HepG2 (cell line): ENCODE data around the gene IFNAR1. TPM values are rescaled to one million over a fixed set of nuclear protein-coding genes. Genes with fewer than 3 reads are reported as not detected.

Experiments
- ATAC-seq: fragments of 200-7000 bp; cut with Tn5 transposase; 3 replicates; pipeline ENCODE4 v1.9.1; 2020; ENCODE audit warnings: mild to moderate bottlenecking, moderate library complexity
- BruUV-seq: library from RNA; stranded (reverse); fragments of 400-500 nt; replicated peaks from 2 replicates; lab custom pipeline; 2021; lab: Mats Ljungman, UMichigan
- CTCF ChIA-PET: fragments of 300-600 bp; formaldehyde crosslinking; extraction: SDS; loops from one replicate; lab custom pipeline; 2021; ENCODE audit warnings: low total read pairs, inconsistent platforms, low intra/inter-chr PET ratio; lab: Yijun Ruan, JAX
- POLR2A ChIA-PET: fragments of 350-600 bp; sonication (Branson Sonifier 250); formaldehyde crosslinking; loops from one replicate; lab custom pipeline; 2020; ENCODE audit warnings: antibody characterized with exemption, inconsistent platforms; lab: Yijun Ruan, JAX
- DNase-seq: peaks from one replicate; pipeline ENCODE4 v3.0.0-alpha.2; 2015; ENCODE audit warnings: low spot score
- FAIRE-seq: peaks from 3 replicates; lab custom pipeline; 2011; peaks lifted over from hg19 to GRCh38; lab: Jason Lieb, UNC
- H2AFZ ChIP-seq: one replicate; pipeline ENCODE4 v1.6.1; 2011; ENCODE audit warnings: low read length, inconsistent platforms
- H3K27ac ChIP-seq: fragments of 300-600 bp; 3 replicates; pipeline ENCODE4 v1.8.0; 2011; ENCODE audit warnings: mixed run types, mild to moderate bottlenecking, mixed read lengths, low read length, inconsistent platforms; ENCODE audit not compliant: insufficient read depth; ENCODE audit errors: extremely low read length
- H3K27me3 ChIP-seq, 2 experiments: fragments of 200-600 bp in 1 of 2; 2 replicates in 1 of 2; 3 replicates in 1 of 2; pipeline versions ENCODE4 v1.6.0 to v1.8.0; 2011; ENCODE audit warnings: low read length in 2 of 2, mild to moderate bottlenecking in 2 of 2, moderate library complexity in 2 of 2, inconsistent platforms in 1 of 2; ENCODE audit not compliant: insufficient read depth in 2 of 2, control insufficient read depth in 1 of 2
- H3K36me3 ChIP-seq, 2 experiments: fragments of 200-600 bp in 1 of 2; replicated peaks in 1 of 2; 2 replicates in 1 of 2; 3 replicates in 1 of 2; pipeline versions ENCODE4 v1.5.1 to v1.8.0; 2011; ENCODE audit warnings: low read length in 2 of 2, inconsistent platforms in 1 of 2; ENCODE audit not compliant: insufficient read depth in 2 of 2, control insufficient read depth in 1 of 2
- H3K4me1 ChIP-seq: 2 replicates; pipeline ENCODE4 v1.5.1; 2012; ENCODE audit warnings: low read length, inconsistent platforms; ENCODE audit not compliant: insufficient read depth
- H3K4me2 ChIP-seq: 2 replicates; pipeline ENCODE4 v1.6.0; 2011; ENCODE audit warnings: low read depth, low read length, inconsistent platforms
- H3K4me3 ChIP-seq, 3 experiments: fragments of 200-600 bp in 1 of 3; sonication (generic), shearing (Covaris generic) in 1 of 3; replicated peaks in 1 of 3; 2 replicates each; pipeline ENCODE4 v1.5.1; 2011 to 2016; ENCODE audit warnings: low read length in 3 of 3, inconsistent platforms in 2 of 3, low read depth in 2 of 3, mild to moderate bottlenecking in 2 of 3, control low read depth in 1 of 3, mixed read lengths in 1 of 3; ENCODE audit not compliant: insufficient read depth in 1 of 3
- H3K79me2 ChIP-seq: one replicate; pipeline ENCODE4 v1.6.1; 2011; ENCODE audit warnings: low read length, inconsistent platforms; ENCODE audit not compliant: insufficient read depth
- H3K9ac ChIP-seq: 2 replicates; pipeline ENCODE4 v1.6.0; 2011; ENCODE audit warnings: mild to moderate bottlenecking, low read depth, low read length, inconsistent platforms; ENCODE audit not compliant: insufficient read depth
- H3K9me3 ChIP-seq: 2 replicates; pipeline ENCODE4 v1.5.1; 2012; ENCODE audit warnings: mild to moderate bottlenecking, low read length
- H4K20me1 ChIP-seq: 2 replicates; pipeline ENCODE4 v1.6.0; 2011; ENCODE audit warnings: inconsistent platforms, mild to moderate bottlenecking, low read length, moderate library complexity; ENCODE audit not compliant: insufficient read depth
- KDM5A ChIP-seq: fragments of 200-600 bp; sonication (generic); IDR thresholded peaks from 2 replicates; pipeline ENCODE4 v1.7.0; 2018; ENCODE audit warnings: antibody characterized with exemption, mild to moderate bottlenecking, low read length, borderline replicate concordance
- TCF7L2 ChIP-seq: IDR thresholded peaks from 2 replicates; pipeline ENCODE4 v1.6.1; 2011; ENCODE audit warnings: mild to moderate bottlenecking, low read depth, low read length, moderate library complexity
- ZNF207 ChIP-seq: fragments of 450-650 bp; IDR thresholded peaks from 2 replicates; pipeline ENCODE4 v1.6.1; 2016; ENCODE audit warnings: antibody characterized with exemption, borderline replicate concordance
- WGBS: methylation state at CpG from one replicate; pipeline ENCODE4 v1.1.6; 2017; ENCODE audit warnings: low lambda C conversion rate; 5-methylcytosine and 5-hydroxymethylcytosine counted together
- in situ Hi-C: cut with HindIII; loops from 2 replicates; pipeline ENCODE4 v1.10.0; 2017; ENCODE audit warnings: low pct_unique_long_range_greater_than_20kb; ENCODE audit not compliant: extremely low pct_ligation_motif_present
- intact Hi-C: fragments of 100-400 bp; cut with micrococcal nuclease; formaldehyde crosslinking; loops from one replicate; pipeline ENCODE4 v1.10.0; 2022; ENCODE audit not compliant: unreplicated experiment
- polyA plus RNA-seq, 8 experiments: library from polyadenylated mRNA; depleted of rRNA in 3 of 8; stranded (reverse) in 7 of 8; unstranded in 1 of 8; fragments of >200 nt; fragmentation: Illumina TruSeq in 4 of 8; extraction: Trizol in 4 of 8; gene quantifications; 2 replicates each; pipeline versions ENCODE4 v1.2.1 to v1.2.3, GENCODE V29; 2011 to 2016; ENCODE audit warnings: low read depth in 4 of 8, missing spikeins in 1 of 8, mixed read lengths in 1 of 8; ENCODE audit not compliant: insufficient read depth in 1 of 8
- total RNA-seq, 5 experiments: library from RNA; depleted of rRNA; stranded (reverse); fragments of >200 nt; fragmentation: Illumina TruSeq; extraction: Trizol; gene quantifications; 2 replicates each; pipeline ENCODE4 v1.2.3, GENCODE V29; 2016; ENCODE audit warnings: low read depth in 1 of 5
- TF ChIP-seq, protein P1 (sequence below): sonication (generic); formaldehyde crosslinking; IDR thresholded peaks from 2 replicates; pipeline ENCODE4 v1.4.0; 2020; ENCODE audit warnings: missing genetic modification reagents, borderline replicate concordance
- TF ChIP-seq, protein P2 (sequence below): sonication (generic); formaldehyde crosslinking; IDR thresholded peaks from 2 replicates; pipeline ENCODE4 v1.9.0; 2021; ENCODE audit warnings: missing genetic modification reagents, borderline replicate concordance

IFNAR1 gene
- total and polyA plus RNA-seq, 2 of the 13 experiments (the other 11 are each of a cell fraction or from before 2014, with no cell fraction given) = 6.7 to 9.3 TPM

DNA sequence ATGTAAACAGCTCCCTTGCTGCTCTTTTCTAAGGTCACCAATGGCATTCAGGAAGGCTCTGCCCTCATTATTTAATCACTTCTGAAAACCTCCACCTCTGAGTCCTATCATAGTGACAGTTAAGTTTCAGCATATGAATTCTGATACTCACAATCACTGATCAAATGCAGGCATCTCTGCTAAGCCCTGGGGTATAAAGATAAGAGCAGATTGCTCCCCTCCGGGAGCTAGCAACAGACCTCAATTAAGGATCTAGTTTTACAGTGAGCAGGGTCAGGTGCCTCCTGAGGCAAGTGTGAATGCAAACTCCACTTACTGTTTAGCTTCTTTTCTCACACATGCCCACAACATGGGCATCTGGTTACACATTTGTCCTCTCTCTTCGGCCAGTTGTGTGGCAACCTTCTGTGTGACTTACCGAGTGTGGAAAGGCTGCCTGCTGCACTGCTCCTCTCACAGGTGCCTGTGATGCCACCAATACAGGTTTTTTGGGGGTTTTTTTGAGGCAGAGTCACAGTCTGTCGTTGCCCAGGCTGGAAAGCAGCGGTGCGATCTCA is 43.6 kb upstream of the IFNAR1 start:
- Histone ChIP-seq H3K4me2 (no peak overlapping the region), H3K79me2 (no peaks in the 10 kb centered on the region), H3K4me3 (no peak overlapping the region), H3K4me1 (peaks cover 9% of the 10 kb centered on the region), H4K20me1 (no peaks in the 10 kb centered on the region), H3K27me3 (no peaks in the 10 kb centered on the region), H3K9ac (no peak overlapping the region), H3K36me3 (peaks cover 8 to 29% of the 10 kb centered on the region in 2 experiments), H3K9me3 (no peaks in the 10 kb centered on the region), H2AFZ (no peak overlapping the region), H3K27ac (no peak overlapping the region)
- ChIA-PET POLR2A (no interaction called here), CTCF (no interaction called here)
- ATAC-seq = no peak
- intact Hi-C loops (no loop called here), in situ Hi-C loops (no loop called here)
- no peak for DNase-seq
- TF ChIP-seq, protein P1, sequence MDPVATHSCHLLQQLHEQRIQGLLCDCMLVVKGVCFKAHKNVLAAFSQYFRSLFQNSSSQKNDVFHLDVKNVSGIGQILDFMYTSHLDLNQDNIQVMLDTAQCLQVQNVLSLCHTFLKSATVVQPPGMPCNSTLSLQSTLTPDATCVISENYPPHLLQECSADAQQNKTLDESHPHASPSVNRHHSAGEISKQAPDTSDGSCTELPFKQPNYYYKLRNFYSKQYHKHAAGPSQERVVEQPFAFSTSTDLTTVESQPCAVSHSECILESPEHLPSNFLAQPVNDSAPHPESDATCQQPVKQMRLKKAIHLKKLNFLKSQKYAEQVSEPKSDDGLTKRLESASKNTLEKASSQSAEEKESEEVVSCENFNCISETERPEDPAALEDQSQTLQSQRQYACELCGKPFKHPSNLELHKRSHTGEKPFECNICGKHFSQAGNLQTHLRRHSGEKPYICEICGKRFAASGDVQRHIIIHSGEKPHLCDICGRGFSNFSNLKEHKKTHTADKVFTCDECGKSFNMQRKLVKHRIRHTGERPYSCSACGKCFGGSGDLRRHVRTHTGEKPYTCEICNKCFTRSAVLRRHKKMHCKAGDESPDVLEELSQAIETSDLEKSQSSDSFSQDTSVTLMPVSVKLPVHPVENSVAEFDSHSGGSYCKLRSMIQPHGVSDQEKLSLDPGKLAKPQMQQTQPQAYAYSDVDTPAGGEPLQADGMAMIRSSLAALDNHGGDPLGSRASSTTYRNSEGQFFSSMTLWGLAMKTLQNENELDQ = no peak
- TF ChIP-seq ZNF207 = no peak
- no peak for TF ChIP-seq KDM5A
- TF ChIP-seq, protein P2, sequence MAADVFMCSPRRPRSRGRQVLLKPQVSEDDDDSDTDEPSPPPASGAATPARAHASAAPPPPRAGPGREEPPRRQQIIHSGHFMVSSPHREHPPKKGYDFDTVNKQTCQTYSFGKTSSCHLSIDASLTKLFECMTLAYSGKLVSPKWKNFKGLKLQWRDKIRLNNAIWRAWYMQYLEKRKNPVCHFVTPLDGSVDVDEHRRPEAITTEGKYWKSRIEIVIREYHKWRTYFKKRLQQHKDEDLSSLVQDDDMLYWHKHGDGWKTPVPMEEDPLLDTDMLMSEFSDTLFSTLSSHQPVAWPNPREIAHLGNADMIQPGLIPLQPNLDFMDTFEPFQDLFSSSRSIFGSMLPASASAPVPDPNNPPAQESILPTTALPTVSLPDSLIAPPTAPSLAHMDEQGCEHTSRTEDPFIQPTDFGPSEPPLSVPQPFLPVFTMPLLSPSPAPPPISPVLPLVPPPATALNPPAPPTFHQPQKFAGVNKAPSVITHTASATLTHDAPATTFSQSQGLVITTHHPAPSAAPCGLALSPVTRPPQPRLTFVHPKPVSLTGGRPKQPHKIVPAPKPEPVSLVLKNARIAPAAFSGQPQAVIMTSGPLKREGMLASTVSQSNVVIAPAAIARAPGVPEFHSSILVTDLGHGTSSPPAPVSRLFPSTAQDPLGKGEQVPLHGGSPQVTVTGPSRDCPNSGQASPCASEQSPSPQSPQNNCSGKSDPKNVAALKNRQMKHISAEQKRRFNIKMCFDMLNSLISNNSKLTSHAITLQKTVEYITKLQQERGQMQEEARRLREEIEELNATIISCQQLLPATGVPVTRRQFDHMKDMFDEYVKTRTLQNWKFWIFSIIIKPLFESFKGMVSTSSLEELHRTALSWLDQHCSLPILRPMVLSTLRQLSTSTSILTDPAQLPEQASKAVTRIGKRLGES (CRISPR knock-in tag) = no peak
- TF ChIP-seq TCF7L2 = no peak
- WGBS = 95% methylated on average over 6 of the region's 6 CpGs
- no peak for FAIRE-seq
- no TSS peak for BruUV-seq
